Mesodermal cell (in vitro differentiated cells): Measurements from ENCODE around the gene GBE1.

Source experiments
- H3K27ac ChIP-seq: 2 replicates; pipeline ENCODE4 v1.7.0; 2013; ENCODE audit warnings: mild to moderate bottlenecking, low read depth, low read length, moderate library complexity; ENCODE audit not compliant: severe bottlenecking
- H3K36me3 ChIP-seq: 2 replicates; pipeline ENCODE4 v1.7.1; 2013; ENCODE audit warnings: mild to moderate bottlenecking, low read length, moderate library complexity; ENCODE audit not compliant: control insufficient read depth, insufficient read depth
- H3K4me1 ChIP-seq: one replicate; pipeline ENCODE4 v1.7.1; 2013; ENCODE audit warnings: mild to moderate bottlenecking, low read length; ENCODE audit not compliant: insufficient read depth, control insufficient read depth, poor library complexity, severe bottlenecking
- H3K4me3 ChIP-seq: 2 replicates; pipeline ENCODE4 v1.7.0; 2013; ENCODE audit warnings: low read length, control low read depth, mild to moderate bottlenecking; ENCODE audit not compliant: insufficient read depth, poor library complexity, severe bottlenecking; ENCODE audit errors: extremely low read depth
- H3K9me3 ChIP-seq: 2 replicates; pipeline ENCODE4 v1.7.1; 2013; ENCODE audit warnings: mild to moderate bottlenecking, low read length, moderate library complexity; ENCODE audit not compliant: control insufficient read depth
- WGBS, 2 experiments: methylation state at CpG; one replicate each; pipeline ENCODE4 v1.1.5; 2013; ENCODE audit warnings: missing lambda C conversion rate in 2 of 2; ENCODE audit not compliant: insufficient coverage in 2 of 2; 5-methylcytosine and 5-hydroxymethylcytosine counted together

GBE1 gene

DNA sequence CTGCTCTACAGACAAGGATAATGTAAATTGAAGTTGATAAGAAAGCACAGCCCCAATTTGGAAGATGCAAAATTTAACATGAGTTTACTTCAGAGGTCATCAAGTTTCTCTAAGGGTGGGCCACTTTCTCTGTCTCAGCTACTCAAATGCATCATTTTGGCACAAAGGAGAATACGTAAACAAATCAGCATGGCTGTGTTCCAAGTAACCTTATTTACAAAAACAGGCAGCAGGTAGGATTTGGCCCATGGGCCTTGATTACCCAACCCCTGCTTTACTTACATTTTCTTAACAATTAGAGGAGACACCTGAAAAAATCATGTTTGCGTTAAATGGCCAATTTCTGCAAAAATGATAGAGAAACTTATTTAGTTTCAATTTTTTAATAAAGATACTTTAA lies 181.7 kb downstream of the GBE1 start:
- 89% methylated on average over 1 of the region's 2 CpGs; no CpG with 5 or more reads in 1 of the 2 experiments for WGBS, 2 experiments
- Histone ChIP-seq H3K9me3 (no peaks in the 10 kb centered on the region), H3K4me1 (peaks cover 9% of the 10 kb centered on the region), H3K36me3 (peaks cover 3% of the 10 kb centered on the region), H3K27ac (no peak overlapping the region), H3K4me3 (no peak overlapping the region)

DNA sequence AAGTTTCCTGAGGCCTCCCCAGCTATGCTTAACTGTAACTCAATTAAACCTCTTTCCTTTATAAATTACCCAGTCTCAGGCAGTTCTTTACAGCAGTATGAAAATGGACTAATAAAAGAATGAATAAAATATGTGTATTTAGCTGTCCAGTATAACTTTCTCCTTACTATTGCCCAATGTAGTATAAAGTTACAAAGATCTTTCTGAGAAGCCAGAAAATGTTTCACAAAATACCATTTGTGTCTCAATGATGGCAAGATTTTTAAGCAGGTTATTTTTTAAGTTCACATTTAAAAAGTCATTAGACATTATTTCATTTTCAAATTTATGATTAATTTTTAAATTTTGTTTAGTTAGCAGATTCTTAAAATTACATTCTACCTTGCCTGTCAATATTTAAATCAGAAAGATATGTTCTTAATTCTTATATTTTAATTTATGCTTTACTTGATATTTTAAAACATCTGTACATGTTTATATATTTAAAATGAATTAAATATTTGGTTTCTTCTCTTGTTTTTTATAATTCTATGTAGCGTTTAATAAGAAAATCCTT lies 189.2 kb downstream of the GBE1 start:
- H3K27ac ChIP-seq = no peak overlapping the region
- no peak overlapping the region for H3K4me3 ChIP-seq
- H3K4me1 ChIP-seq = no peaks in the 10 kb centered on the region
- no peaks in the 10 kb centered on the region for H3K9me3 ChIP-seq
- H3K36me3 ChIP-seq = no peaks in the 10 kb centered on the region
- WGBS, 2 experiments = no CpG with 5 or more reads among the region's 1 CpG

DNA sequence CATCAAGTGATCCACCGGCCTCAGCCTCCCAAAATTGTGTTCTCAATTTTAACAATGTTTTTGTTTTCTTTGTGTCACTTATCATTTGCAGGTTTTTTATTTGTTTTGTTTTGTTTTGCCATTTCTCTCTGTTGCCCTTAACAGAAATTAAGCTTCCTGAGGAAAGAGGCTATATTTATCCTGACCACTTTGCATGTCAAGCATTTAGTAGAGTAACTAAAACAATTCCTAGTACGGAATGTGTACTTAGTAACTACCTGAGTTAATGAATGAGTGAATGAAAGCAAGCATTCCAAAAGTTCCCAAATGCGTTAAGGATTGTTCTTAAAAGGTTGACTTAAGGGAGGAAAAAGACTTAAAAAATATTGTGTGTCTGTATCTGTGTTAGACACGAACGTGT lies 193.1 kb downstream of the GBE1 start:
- Histone ChIP-seq H3K36me3 (peaks cover 5% of the 10 kb centered on the region), H3K4me1 (no peaks in the 10 kb centered on the region), H3K27ac (no peak overlapping the region), H3K4me3 (no peak overlapping the region), H3K9me3 (no peaks in the 10 kb centered on the region)
- WGBS, 2 experiments = 96 to 97% methylated on average over 2 to 3 of the region's 5 CpGs

DNA sequence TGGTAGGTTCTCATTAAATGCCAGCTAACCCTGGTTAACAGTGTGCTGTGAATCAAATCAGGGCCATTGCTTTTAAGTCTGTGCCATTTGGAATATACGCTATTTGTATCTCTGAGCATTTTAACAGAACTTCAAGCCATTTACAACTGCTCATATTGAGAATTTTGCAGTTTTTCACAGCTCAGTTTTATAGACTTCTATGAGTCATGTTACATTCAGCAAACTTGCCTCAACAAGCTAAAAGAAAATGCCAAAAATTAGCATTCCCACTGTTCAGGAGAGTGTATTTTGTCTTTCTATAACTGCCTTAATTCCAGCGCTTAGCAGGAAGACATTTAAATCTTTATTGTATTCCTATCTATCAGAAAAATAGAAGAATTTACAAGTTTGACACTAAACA lies 196.4 kb downstream of the GBE1 start:
- 100% methylated on average over 1 of the region's 2 CpGs for WGBS, 2 experiments
- H3K27ac ChIP-seq = no peak overlapping the region
- H3K4me3 ChIP-seq = no peak overlapping the region
- H3K4me1 ChIP-seq = no peaks in the 10 kb centered on the region
- H3K9me3 ChIP-seq = no peaks in the 10 kb centered on the region
- peaks cover 5% of the 10 kb centered on the region for H3K36me3 ChIP-seq

DNA sequence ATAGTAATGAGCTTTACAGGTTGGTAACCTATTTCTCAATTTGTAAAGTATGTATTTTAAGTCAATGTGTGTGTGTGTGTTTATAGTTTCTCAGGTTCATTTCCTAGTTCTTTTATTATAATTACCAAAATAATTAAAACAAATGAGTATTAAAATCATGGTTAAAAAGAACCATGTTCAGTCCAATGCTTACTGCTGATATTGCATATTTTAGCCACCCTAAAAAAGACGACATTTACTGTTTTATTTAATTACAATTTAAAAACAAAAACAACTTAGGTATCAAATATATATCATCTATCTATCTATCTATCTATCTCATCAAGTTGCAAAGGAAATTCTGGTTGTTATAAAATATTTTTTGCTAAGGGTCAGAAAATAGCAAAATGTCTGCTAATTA lies 203.3 kb downstream of the GBE1 start:
- Histone ChIP-seq H3K27ac (no peak overlapping the region), H3K9me3 (no peaks in the 10 kb centered on the region), H3K4me3 (no peak overlapping the region), H3K36me3 (no peaks in the 10 kb centered on the region), H3K4me1 (no peaks in the 10 kb centered on the region)
- WGBS, 2 experiments = no CpG with 5 or more reads among the region's 1 CpG

DNA sequence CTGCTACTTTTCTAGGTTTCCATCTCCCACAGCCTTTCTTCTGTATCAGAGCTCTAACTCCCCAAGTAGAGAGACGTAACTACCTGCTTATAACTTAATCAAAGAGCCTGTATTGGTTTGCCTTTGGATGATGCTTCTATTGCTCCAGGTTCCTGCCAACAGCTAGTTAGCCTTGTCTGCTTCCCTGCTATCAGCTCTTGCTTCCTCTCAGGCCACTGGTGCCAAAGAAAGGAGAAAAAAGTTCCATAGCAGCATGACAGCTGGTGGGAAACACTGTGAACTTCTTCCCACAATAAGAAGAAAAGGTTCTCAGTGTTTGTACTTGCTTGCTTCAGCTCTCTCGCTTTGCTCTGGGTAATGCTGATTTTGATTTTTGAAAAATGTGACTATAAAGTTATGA lies 206.6 kb downstream of the GBE1 start:
- Histone ChIP-seq H3K36me3 (no peaks in the 10 kb centered on the region), H3K27ac (peak overlapping the region; percentile 20), H3K4me1 (no peaks in the 10 kb centered on the region), H3K9me3 (no peaks in the 10 kb centered on the region), H3K4me3 (no peak overlapping the region)
- WGBS, 2 experiments = no CpG with 5 or more reads among the region's 2 CpGs

DNA sequence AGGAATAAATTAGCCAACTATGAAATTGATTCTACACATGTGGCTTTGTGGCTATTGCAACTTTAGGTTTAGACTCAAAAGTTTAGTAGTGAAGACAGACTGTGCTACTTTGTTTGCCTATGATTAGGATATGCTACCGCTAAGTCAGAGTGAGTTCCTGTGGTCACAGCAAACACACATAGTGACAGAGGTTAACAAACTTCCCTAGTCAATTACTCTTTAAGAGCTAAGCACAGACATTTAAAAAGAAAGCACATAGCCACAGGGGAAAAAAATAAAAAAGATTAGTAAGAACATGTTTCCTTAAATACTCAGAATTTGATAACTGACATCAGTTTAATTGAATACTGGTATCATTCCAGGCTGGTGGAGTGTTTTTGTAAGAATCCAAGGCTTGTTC lies 207.1 kb downstream of the GBE1 start:
- no peaks in the 10 kb centered on the region for H3K9me3 ChIP-seq
- H3K27ac ChIP-seq = no peak overlapping the region
- no peak overlapping the region for H3K4me3 ChIP-seq
- no CpG with 5 or more reads among the region's 1 CpG for WGBS, 2 experiments
- no peaks in the 10 kb centered on the region for H3K36me3 ChIP-seq
- H3K4me1 ChIP-seq = no peaks in the 10 kb centered on the region

DNA sequence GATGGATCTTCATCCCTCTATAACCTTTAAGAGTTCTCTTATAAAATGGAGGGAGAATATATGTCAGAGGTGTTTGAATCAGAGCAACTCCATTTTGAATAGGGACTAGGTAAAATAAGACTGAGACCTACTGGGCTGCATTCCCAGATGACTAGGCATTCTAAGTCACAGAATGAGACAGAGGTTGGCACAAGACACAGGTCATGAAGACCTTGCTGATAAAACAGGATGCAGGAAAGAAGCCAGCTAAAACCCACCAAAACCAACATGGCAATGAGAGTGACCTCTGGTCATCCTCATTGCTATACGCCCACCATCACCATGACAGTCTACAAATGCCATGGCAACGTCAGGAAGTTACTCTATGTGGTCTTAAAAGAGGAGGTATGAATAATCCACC lies 211.0 kb downstream of the GBE1 start:
- no CpG with 5 or more reads among the region's 2 CpGs for WGBS, 2 experiments
- Histone ChIP-seq H3K4me1 (no peaks in the 10 kb centered on the region), H3K27ac (no peak overlapping the region), H3K4me3 (no peak overlapping the region), H3K9me3 (peaks cover 7% of the 10 kb centered on the region), H3K36me3 (peaks cover 4% of the 10 kb centered on the region)

DNA sequence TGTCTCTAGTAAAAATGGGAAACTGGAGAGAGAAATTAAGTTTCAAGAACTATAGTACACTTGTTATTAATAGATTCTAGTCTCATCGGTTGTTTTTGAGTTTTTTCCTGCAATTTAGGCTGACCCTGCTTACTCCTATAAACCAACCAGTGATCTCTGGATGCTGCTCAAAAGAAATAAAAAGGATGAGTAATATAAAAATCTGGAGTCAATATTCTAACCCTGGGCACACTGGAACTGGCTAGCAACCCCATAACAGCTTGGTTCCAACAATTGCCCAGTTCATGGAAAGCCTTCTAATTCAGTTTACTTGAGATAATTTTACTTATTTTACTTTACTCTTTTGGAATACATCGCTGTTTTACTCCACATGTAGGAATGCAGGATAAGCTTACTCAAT lies 211.6 kb downstream of the GBE1 start:
- WGBS, 2 experiments = no CpG with 5 or more reads among the region's 2 CpGs
- Histone ChIP-seq H3K9me3 (peaks cover 7% of the 10 kb centered on the region), H3K36me3 (peaks cover 4% of the 10 kb centered on the region), H3K4me1 (no peaks in the 10 kb centered on the region), H3K27ac (no peak overlapping the region), H3K4me3 (no peak overlapping the region)

DNA sequence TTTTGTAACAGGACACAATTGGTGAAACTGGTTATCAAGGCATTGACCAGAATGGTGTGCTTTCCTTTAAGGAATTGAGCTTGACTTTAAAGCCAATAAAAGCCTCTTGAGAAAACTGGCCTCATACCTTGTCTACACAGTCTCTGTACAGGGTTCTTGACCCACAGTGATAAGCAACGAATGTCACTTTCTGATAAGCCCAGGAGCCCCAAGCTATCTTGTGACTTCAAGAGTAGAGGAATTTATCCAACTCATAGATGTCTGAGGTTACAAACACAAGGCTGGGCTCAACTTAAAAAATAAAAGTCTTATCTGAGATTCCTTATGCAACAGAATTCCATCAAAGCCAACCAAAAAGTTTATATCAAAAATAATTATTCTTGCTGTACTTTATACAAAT lies 212.1 kb downstream of the GBE1 start:
- Histone ChIP-seq H3K9me3 (peaks cover 7% of the 10 kb centered on the region), H3K36me3 (peaks cover 4% of the 10 kb centered on the region), H3K27ac (no peak overlapping the region), H3K4me3 (no peak overlapping the region), H3K4me1 (no peaks in the 10 kb centered on the region)
- WGBS, 2 experiments = 89% methylated on average over 1 of the region's 1 CpG; no CpG with 5 or more reads in 1 of the 2 experiments

DNA sequence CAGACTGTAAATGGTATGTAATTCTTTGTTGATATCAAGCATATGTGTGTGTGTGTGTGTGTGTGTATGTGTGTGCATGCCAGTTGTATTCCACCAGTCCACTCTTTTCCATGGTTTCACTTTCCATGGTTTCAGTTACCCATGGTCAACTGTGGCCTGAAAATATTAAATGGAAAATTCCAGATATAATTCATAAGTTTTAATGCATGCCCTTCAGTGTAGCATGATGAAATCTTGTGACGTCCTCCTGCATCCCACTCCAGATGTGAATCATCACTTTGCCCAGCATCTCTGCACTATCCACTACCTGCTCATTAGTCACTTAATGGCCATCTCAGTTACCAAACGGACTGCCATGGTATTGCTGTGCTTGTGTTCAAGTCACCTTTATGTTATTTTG lies 215.9 kb downstream of the GBE1 start:
- Histone ChIP-seq H3K4me3 (no peak overlapping the region), H3K4me1 (no peaks in the 10 kb centered on the region), H3K9me3 (peaks cover 7% of the 10 kb centered on the region), H3K27ac (no peak overlapping the region), H3K36me3 (peaks cover 4% of the 10 kb centered on the region)
- WGBS, 2 experiments = 83 to 93% methylated on average over 1 to 2 of the region's 2 CpGs
